Right ventricle myocardium inferior (tissue), 1 donor: ENCODE data around the gene FLVCR2. TPM values are rescaled to one million over a fixed set of nuclear protein-coding genes. Genes with fewer than 3 reads are reported as not detected.
A peak's percentile ranks its signal among the peaks of the same experiment; 100 is the strongest.

Experiments used
- ATAC-seq: fragments of 200-7000 bp; cut with Tn5 transposase; one replicate; pipeline ENCODE4 v1.9.1; 2020; ENCODE audit warnings: mild to moderate bottlenecking, moderate library complexity
- DNase-seq: peaks from one replicate; pipeline ENCODE4 v3.0.0; 2021; ENCODE audit errors: missing footprints
- intact Hi-C: fragments of 100-400 bp; cut with DNase I; formaldehyde crosslinking; loops from one replicate; pipeline ENCODE4 v1.11.0; 2022
- total RNA-seq: library from RNA; stranded (reverse); fragmentation: NEBNext Ultra II Directional; extraction: Animal tissue kit (Norgen Biotek cat#: 25700); gene quantifications from one replicate; pipeline ENCODE4 v1.2.1, GENCODE V29; 2021
- donor health status: DM: no; HTN: yes; CAD: no; lungs with severe emphysema.

FLVCR2 gene
- total RNA-seq, 1 donor from 2014 or later: 3.4 TPM

DNA sequence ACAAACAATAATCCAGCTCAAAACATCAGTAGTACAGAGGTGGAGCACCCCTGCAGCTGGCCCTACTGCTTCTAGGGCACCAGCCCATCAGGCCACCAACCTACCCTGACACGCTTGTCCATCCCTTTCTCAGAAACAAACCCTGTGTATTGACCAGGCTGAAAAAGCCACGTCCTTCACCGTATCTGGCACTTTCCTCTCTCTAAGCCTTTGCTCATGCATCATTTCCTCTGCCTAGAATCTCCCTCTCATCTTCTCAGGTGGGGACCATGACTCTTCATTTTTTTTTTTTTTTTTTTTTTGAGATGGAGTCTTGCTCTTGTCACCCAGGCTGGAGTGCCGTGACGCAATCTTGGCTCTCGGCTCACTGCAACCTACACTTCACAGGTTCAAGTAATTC, 25.3 kb upstream of the FLVCR2 start:
- DNase-seq: no peak
- no peak for ATAC-seq
- intact Hi-C loops: no loop called here

DNA sequence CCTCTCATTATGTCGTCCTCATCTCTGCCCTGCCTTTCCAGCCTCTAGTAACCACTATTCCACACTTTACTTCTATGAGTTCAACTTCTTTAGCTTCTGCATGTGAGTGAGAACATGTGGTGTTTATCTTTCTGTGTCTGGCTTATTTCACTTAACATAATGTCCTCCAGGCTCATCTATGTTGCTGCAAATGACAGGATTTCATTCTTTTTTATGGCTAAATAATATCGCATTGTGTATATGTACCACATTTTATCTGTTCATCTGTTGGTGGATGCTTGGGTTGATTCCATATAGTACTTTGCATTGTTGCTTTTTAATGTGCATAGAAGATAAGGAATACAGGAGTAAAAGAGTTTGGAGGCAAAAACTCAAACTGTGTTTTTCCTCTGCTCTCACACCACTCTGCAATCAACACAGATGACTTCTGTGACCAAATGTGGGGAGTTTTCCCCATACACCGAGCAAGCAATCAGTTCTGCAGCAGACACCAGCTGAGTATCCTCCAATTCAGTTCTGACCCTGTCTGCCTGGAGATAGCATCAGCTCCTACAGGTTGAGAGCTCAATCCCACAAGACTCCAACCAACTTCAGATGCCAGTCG, 24.6 kb upstream of the FLVCR2 start:
- DNase-seq: no peak
- intact Hi-C loops: no loop called here
- no peak for ATAC-seq

DNA sequence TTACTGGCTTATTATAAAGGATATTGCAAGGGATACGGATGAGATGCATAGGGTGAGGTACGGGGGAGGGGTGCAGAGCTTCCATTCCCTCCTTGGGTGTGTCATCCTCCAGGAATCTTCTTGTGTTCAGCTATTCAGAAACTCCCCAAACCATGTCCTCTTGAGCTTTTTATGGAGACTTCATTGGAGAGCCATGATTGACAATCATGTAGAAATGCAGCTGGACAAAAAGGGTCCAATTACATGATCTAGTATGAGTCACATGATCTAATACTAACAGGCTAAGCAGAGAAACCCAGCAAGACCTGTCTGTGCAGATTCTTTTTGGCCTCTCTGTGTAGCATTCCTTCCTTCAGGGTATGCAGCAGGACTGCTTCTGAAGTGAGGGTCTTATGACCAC, 23.9 kb upstream of the FLVCR2 start:
- ATAC-seq: no peak
- DNase-seq: no peak
- intact Hi-C loops: no loop called here

DNA sequence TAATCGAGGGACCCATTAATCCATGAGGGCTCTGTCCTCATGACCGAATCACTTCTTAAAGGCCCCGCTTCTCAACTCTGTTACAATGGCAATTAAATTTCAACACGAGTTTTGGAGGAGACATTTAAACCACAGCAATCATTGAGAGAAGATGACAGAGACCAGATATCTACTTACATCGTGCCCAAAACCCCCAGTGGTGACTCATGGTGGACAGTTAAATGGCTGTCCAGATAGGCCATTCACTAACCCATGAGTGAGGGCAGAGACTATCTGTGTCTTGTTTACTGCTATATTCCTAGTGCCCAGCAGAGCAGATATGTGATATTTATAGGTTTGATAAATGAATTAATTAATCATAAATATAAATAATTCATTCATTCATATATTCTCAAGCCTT, 20.0 kb upstream of the FLVCR2 start:
- no peak for ATAC-seq
- intact Hi-C loops: no loop called here

DNA sequence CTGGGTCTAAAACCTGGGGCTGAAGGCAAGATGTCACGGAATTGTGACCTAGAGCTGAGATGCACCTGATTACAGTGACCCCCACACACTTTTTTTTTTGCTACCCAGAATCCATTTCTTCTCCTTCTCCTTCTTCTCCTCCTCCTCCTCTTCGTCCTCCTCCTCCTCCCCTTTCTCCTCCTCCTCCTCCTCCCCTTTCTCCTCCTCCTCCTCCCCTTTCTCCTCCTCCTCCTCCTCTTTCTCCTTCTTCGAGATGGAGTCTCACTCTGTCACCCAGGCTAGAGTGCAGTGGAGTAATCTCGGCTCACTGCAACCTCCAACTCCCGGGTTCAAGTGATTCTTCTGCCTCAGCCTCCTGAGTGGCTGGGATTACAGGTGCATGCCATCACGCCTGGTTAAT, 19.4 kb upstream of the FLVCR2 start:
- no peak for ATAC-seq
- intact Hi-C loops: no loop called here

More for the DNA sequence above, 20.0 kb upstream of the FLVCR2 start:
- DNase-seq: no peak

DNA sequence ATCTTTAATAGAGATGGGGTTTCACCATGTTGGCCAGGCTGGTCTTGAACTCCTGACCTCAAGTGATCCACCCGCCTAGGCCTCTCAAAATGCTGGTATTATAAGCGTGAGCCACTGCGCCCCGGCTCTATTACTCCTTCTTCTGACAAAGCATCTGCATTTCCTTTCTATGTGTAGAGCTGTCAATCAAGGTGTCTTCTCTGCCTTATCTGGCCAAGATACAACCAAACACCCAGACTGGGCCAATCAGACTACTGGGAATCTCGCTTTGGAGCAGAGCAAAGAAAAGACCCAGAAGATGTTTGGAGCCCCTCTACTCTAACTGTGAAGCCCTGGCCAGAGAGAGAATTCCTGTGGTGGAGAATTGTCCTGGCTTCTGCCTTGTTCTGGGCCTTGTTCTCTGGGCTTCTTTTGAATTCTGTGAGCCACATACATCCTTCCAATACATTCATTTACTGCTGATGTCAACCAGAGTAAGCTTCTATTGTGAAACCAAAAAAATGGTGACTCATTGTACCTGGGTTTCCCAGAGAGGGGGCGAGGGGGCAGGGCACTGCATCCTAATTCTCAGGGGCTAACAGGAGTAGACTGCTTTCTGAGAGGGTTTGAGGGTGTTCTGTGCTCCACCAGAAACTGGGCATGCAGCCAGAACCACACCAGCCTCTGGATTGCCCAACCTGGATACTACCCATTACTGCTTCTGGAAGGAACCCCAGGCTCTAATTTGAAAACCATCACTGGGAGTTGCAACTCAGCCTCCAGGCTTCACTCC, 18.8 kb upstream of the FLVCR2 start:
- ATAC-seq (no peak), DNase-seq (no peak)
- intact Hi-C loops: loop anchor here (2.0 kb wide), 1 partner anchor 253 kb away; no protein-coding TSS in a partner anchor

More for the DNA sequence above, 19.4 kb upstream of the FLVCR2 start:
- no peak for DNase-seq

DNA sequence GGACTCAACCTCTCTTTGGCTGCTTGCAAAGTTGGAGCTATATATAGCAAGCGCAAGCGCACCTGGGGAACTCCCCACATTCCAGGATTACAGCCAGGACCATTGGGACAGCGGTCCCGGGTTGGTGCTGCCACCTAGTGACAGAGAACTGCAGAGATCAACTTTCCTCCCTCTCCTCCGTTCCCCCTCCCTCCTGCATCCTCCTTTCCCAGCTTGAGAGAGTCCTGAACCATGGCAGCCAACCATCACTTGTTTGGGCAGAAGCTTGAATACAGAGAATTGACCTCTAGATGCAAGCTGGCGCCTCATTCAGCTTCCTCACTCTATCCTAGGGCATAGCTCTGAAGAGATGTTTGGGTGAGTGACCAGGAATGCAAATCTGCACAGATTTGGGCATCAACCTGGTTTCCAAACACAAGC, 17.4 kb upstream of the FLVCR2 start:
- DNase-seq: peak; percentile 83
- ATAC-seq: peak; percentile 83
- intact Hi-C loops: loop anchor here (2.0 kb wide), 1 partner anchor 254 kb away; no protein-coding TSS in a partner anchor

DNA sequence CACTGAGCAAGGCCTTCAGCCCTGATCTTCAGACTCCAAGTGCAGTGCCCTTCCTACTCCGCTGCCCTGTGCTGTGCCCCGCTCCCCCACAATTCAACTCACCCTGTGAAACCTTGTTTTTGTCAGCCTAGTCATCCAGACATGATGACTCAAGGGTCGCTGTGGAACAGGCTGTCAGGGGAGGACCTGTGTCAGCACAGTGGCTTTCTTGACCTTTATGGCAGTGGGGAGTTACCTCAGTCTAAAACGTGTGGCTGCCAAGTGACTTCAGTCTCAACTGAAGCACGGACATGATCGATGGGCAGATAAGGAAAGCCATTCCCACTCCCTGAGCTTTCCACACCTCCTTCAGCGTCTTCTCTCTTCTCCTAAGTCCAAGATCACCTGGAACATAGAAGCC, 16.3 kb upstream of the FLVCR2 start:
- ATAC-seq: no peak
- intact Hi-C loops: no loop called here
- no peak for DNase-seq

DNA sequence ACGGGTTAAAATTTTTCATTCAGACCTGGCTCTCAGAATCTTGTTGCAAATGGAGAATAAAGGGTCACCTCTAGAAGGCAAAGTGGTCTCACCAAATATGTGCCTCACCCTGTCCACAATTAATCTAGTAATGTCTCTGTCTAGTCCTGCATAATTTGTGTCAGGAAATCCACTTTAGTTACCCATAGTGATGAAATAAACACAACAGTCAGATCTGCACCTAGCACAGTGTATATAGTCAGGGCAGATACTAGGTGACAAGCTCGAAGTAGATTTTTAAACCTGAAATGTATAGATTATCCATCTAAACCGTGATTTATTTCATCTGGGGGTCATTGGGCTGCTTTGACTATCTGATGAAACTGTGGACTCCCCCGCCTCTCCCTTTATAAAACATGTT, 15.9 kb upstream of the FLVCR2 start:
- ATAC-seq: no peak

DNA sequence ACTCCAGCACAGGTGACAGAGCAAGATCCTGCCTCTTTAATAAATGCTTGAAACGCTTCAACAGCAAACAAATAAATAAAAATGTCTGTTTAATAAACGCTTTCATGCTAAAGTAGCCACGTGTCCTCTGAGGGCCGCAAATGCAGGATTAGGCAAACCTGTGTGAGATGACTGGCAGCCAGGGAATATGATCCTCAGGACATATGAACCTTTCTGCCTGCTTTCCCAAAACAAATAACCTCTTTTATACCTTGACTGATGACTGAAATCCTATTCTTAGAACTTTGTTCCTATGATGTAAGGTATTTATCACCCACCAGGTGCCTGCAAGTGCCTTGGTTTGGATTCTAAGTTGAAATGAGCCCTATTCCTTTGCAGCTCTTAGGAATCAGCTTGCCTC, 14.5 kb upstream of the FLVCR2 start:
- intact Hi-C loops: no loop called here
- DNase-seq (no peak), ATAC-seq (no peak)

More for the DNA sequence above, 15.9 kb upstream of the FLVCR2 start:
- intact Hi-C loops: no loop called here
- no peak for DNase-seq

DNA sequence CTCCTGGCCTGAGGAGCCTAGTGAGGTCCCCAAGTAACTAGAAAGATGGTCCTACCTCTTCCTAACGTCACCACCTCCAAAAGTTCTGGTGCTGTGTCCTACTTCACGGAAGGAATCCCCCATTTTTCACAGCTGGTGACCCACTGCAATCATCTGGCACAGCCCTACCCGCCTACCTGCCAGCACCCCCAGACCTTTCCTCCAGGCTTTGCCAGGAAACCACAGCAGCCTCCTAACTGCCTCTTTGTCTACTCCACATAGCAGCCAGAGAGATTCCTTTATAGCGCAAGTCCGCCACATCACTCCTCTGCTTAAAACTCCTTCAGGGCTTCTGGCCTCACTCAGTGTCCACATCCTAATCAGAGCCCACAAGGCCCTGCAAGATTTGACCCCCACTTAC, 13.4 kb upstream of the FLVCR2 start:
- DNase-seq (no peak), ATAC-seq (no peak)
- intact Hi-C loops: no loop called here

DNA sequence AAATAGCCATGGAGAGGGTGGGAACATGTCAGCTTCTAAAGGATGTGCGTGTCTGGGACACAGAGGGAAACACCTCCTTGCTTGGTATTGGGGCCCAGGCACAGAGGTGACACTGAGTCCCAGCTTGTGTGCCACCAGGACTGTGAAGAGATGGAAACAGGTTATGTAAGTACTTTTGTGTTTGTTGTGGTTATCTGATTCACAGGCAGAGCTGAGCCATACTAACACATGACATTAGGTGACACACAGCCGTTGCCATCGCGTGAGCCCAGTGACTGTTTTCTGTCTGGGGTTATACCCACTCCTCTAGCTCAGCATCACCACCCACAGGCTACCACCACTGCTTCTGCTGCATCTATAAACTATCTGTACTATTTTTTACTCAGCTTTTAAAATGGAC, 12.1 kb upstream of the FLVCR2 start:
- DNase-seq: no peak
- ATAC-seq: no peak
- intact Hi-C loops: no loop called here

DNA sequence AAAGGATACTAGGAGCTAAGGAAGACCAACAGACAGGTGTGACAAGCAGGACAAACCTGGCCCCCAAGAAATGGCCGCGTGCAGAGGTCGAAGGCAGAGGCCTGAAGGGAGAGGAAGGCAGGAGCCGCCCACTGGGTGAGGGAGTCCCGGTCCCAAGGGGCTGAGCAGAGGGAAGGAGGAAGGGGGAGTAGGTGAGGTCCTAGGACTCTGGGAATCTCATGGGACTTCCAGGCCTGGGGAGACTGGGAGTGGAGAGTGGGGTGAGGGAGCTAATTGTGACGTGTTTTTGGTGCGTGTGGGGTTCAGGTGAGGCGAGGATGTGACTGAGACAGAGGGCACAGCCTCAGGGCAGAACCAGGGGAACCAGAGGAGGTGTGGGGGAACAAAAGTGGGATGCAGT, 11.7 kb upstream of the FLVCR2 start:
- intact Hi-C loops: no loop called here

DNA sequence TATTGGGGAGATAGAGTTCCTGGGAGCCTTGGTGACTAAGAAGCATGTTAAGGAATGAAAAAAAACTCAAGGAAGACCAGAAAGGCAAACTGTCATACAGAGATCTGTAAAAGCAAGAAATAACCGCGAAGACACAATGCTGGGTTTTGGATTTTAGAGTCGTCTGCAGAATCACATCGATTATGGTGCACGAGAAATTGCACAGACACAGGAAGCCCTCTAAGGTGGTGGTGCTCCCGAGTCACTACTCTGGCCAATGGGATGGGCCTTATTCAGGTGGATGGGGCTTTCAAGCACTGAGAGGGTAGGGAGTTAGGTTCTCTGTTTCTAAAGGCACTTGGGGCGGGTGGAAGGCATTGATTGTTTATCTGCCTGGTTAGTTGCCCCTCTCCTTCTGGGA, 10.3 kb upstream of the FLVCR2 start:
- intact Hi-C loops: no loop called here
- ATAC-seq: no peak
- DNase-seq: no peak

More for the DNA sequence above, 11.7 kb upstream of the FLVCR2 start:
- no peak for ATAC-seq
- DNase-seq: no peak

DNA sequence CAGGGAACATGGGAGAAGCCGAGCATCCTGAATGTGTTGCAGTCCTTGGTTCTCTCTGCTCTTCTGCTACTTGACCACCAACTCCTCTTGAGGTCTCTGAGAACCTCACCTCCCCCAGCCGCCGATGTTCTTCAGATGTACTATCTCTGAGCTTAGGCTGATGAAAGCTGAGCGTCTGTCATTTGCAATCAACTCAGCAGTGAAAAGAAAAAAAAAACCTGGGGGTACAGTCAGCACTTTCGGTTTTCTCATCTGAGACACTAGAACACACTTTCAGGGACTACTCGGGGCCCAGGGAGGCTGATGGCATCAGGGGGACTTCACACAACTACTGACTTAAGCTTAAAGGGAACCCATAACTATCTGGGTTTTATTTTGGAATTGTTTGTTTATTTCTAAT, 9.6 kb upstream of the FLVCR2 start:
- ATAC-seq: no peak
- DNase-seq: no peak
- intact Hi-C loops: no loop called here

DNA sequence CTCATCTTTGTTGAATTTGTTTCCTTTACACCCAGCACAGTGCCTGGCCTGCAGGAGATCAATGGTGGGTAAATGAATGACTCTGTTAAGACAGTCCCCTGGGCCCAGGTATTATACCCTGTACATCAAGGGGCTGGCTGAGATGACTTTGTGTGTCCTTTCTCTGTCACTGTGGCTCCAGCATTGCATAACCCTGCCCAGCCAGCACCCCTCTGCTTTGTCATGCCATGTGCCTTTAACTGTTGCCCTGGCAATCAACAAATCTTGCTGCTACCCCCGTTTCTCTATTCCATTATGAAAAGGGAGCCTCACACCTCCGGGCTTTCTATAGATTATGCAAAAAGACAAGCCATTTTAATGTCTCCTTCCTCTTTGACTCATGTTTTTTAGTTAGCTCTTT, 7.6 kb upstream of the FLVCR2 start:
- no peak for DNase-seq
- intact Hi-C loops: loop anchor here (10.0 kb wide), 1 partner anchor 414 kb away; the partner anchor contains the start of genes IFT43 and TGFB3
- ATAC-seq: no peak

DNA sequence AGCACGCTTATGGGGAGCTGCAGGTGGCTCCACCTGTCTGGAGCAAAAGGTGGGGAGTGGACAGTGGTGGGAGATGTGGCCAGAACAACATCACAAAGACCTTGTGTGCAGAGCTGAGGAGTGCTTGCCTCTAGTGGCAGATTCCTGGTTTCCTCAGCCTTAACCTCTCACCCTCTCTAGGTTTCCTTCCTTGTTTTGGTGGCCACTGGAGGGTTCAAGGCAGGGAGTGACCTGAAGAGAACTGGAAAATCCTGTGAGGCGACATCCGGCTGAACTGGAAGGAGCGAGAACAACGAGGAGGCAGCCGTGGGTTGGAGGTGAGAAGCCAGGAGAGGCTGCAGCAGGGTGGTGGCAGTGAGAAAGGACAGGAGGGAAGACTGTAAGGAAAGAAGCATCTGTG, 6.3 kb upstream of the FLVCR2 start:
- intact Hi-C loops: loop anchor here (10.0 kb wide), 1 partner anchor 413 kb away; the partner anchor contains the start of genes IFT43 and TGFB3
- DNase-seq (no peak), ATAC-seq (no peak)

DNA sequence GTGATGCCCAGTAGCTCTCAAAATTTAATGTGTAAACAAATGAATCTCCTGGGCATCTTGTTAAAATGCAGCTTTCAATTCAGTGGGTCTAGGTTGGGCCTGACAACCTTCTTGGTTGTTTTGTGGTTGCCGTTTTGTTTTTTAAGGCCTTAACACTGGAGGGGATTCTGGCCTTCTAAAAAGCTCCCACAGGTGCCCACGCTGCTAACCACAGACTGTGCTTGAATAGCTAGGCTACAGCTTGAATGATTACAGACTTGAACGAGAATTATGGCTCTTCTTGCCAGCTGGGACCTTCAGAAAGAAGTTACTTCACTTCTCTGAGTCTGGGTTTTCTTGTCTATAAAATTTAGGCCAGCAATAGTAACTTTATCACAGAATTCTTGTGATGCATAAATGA, 1.3 kb upstream of the FLVCR2 start:
- DNase-seq (no peak), ATAC-seq (no peak)
- intact Hi-C loops: loop anchor here (1.0 to 10.0 kb wide), 2 partner anchors 77 to 408 kb away; partner anchors contain the start of genes IFT43 and TGFB3

DNA sequence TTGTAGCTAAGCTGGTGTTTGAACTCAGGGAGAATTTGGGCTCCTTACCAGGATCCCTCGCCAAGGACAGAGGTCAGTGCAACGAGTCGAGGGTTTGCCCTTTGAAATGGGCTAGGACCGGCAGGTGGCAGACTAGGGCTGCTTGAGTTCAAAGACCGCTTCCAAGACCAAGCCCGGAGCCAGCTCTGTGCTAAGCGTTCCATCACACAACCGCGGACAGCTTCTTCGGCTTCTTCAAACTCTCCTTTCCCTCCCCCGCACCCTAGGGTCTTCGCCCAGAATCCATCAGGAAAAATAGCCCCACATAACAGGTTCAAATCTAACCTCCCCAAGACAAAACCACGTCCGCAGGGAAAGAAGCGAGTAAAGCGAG, 705 bp upstream of the FLVCR2 start:
- ATAC-seq (peak; percentile 88), DNase-seq (peak; percentile 91)
- intact Hi-C loops: loop anchor here (1.0 to 10.0 kb wide), 3 partner anchors 71 to 407 kb away; partner anchors contain the start of genes IFT43 and TGFB3

DNA sequence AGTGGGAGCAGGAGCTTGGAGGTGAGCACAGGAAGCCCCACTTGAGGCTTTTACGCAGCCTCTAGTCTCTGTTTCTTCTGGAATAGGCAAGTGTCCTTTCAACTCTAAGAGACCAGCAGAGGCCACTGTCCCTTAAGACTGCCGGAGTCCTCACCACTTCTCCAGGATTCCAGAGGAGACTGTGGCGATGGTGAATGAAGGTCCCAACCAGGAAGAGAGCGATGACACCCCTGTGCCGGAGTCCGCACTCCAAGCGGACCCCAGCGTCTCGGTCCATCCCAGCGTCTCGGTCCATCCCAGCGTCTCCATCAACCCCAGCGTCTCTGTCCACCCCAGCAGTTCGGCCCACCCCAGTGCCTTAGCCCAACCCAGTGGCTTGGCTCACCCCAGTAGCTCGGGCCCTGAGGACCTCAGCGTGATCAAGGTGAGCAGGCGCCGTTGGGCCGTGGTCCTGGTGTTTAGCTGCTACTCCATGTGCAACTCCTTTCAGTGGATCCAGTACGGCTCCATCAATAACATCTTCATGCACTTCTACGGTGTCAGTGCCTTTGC, 442 bp downstream of the FLVCR2 start:
- ATAC-seq: peak; percentile 51

More for the DNA sequence above, 442 bp downstream of the FLVCR2 start:
- intact Hi-C loops: loop anchor here (1.0 to 10.0 kb wide), 2 partner anchors 69 to 406 kb away; partner anchors contain the start of genes IFT43 and TGFB3
- no peak for DNase-seq
